Activated T-cell treated with anti-CD3 and anti-CD28 coated beads, Interleukin-2, amount 50 U/mL, for 48 hours (primary cell): ENCODE results near the gene KCNB1.

Experiments
- DNase-seq, 2 experiments: peaks; one replicate each; pipeline ENCODE4 v3.0.0-alpha.2; 2020

Gene KCNB1

DNA sequence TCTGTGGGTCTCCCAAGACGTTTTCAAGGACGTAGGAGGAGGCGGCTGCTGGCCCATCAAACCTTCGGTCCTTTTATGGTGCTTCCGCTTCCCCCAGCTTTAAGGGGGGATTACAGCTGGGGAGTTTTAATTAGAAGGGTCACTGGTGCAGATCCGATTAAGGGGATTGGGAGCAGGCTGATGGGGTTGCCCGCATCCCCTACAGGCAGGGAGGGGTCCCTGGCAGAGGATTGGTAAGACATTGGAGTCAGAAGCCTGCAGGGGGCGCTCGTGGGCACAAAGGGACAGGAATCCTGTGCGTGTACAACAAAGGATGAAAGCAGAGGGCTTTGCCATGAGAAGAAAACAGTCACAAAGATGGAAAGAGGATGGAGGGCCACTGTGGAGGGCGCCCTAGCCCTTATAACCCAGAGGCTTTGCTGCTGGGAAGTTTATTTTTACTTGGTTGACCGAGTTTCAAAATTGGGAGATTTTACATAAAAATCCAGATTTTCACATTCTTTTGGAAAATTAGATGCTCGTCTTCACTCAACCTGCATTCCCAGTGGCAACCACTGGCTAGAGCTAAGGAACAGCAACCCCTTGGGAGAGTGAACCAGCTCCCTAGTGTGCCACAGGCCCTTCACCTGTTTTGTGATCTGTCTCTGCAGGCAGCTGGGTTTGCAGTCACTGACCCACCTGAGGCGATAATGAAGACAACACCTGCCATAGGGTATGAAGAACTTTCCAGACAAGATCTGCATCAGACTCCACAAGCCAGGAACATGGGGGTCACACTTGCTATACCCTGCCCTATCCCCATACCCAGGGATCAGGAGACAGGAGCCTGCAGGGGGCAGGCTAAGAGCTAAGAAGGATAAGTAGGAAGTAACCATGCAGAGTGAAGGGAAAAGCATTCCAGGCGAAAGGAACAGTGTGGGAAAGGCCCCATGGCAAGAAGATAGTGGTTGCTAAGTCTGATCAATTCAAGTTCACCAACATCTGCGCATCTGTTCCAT is 97.7 kb downstream of the KCNB1 start:
- peak; percentile 85 to 90 for DNase-seq

DNA sequence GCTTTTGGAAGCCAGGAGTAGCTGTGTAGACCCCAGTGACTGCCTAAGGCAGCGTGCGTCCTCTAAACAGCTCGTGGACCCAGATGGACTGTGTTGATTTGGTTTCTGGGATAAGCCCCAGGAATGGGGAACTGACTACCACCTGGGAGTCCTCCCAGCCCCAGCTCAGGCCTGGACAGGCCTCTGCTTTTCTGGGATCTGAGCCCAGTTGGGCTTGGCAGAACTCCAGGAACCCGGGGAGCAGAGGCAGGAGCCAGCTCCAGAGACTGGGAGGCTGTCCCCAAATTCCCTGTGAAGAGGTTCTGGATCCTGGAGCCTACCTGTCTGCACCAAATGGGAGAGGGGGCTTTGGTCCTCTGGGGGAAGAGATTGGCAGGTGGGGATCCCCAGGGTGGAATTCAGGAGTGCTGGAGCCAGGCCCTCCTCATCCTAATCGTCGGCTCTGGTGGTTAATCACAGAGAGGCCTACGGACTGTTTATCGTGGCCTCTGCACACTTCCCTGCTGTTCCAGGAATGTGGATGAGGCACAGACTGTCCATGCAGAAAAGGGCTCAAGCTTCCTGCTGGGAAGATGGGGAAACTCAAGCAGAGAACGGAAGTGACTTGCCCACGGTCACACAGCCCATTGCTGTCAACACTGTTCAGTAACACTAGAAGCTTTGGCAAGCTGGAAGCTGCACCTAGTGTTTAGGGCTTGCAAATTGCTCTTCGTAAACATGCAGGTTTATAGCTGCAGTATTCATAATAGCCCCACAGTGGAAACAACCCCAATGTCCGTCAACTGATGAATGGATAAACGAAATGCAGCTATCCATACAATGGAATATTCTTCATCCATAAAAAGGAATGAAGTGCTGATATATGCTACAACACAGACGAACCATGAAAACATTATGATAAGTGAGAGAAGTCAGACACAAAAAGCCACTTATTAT is 100.6 kb downstream of the KCNB1 start:
- no peak for DNase-seq

DNA sequence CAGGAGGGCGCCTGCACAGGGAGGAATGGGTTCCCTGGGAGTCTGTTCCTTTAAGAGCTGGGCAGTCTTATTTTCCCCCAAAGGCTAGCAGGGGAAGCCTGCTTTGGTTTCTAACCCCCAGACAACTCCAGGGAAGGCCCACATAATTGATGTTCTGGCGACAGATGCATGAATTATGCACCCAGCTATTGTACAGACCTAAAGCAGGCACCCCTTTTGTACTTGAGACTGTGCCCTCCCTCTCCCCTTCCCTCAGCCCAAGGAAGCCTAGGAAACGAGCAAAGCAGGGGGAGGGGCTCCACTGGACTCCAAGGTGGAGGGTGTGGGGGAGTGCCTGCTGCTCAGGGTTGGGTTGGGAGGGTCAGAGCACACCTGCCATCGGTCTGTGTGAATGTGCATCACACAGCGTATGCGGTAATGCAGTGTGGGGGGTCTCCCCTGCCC is 102.1 kb downstream of the KCNB1 start:
- DNase-seq: no peak

DNA sequence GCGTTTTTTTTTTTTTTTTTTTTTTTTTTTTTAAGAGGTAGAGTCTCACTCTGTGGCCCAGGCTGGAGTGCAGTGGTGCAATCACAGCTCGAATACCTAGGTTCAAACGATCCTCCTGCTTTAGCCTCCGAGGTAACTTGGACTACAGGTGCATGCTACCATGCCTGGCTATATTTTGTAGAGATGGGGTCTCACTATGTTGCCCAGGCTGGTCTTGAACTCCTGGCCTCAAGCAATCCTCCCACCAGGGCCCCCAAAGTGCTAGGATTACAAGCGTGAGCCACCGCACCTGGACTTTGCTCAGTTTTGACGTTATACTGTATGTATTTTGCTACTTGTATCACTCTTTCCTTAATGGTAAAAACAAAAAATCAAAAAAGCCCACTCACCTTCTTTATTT is 103.1 kb downstream of the KCNB1 start:
- DNase-seq: no peak

DNA sequence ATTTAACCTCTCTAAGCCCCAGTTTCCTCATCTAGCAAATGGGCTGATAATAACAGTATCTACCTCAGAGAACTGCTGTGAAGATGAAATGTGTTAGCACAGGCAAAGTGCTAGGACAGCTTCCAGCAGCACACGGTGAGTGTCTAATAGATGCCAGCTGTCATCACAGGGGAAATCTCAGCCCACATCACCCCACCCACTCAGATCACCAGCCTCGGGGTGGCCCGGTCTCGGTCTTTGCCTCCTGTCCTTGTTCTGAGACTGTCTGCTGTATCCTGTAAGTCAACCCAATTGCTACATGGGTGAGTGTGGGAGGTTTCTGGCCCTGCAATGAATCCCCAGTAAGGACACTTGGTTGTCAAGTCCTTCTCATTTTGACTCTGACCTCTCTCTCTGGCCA is 105.1 kb downstream of the KCNB1 start:
- no peak for DNase-seq

DNA sequence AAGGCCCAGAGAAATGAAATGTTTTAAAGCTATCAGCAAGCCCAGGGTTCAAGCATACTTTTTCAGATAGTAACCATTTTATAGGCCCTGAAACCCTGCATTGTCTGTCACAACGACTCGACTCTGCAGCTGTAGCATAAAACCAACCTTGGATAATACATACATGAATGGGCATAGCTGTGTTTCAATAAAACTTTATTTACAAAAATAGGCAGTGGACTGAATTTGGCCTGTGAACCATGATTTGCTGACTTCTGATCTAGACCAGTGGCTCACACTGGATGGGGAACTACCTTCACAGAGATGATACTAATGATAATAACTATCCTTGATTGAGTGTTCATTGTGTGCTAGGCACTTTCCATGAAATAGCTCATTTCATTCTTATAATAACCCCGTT is 107.3 kb downstream of the KCNB1 start:
- DNase-seq: no peak

DNA sequence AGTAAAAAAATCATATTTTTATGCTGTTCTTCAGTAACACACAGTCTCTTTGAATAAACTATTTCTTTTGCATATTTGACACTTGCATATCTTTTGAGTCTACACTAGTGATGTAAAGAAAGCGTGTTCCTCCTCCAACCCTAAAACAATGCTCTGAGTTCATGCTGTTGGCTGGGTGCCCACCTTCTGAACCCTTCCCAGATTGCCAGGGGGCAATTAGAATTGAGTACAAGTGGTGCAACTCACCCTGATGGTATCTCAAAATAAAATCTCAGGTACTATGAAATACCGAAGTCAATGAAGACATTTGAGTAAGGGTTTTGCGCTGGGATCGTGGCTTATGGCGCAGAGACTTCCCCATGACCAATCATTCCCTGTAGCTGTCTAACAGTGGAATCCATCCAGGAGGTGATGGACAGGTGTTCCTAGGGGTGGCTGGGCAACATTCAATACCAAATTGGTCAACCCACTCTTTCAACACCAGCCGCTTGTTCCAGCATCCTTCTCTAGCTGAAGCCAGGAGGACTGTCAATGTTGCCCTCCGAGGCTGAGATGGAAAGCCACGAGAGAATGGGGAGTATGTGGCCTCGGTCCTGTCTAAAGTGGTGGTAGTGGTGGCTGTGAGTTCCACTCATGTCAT is 110.3 kb downstream of the KCNB1 start:
- no peak for DNase-seq

DNA sequence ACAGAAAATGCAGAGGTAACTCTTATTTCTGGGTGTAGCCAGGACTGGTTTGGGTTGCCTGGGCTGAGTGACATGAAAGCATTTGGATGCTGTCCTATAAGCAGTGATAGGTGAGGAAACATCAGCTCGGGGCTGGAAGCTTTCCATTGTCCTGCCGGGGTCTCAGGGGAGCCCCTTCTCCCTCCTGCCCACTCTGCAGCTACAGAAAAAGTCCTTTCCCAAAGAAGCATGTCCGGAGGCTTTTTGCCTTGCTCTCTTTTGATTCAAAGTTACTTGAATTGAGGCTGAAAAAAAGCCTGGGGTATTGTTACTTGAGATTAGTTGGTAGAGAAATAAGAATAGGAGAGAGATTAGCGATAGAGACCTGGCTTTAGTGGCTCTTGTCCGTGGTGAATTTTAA is 113.9 kb downstream of the KCNB1 start:
- DNase-seq: no peak

DNA sequence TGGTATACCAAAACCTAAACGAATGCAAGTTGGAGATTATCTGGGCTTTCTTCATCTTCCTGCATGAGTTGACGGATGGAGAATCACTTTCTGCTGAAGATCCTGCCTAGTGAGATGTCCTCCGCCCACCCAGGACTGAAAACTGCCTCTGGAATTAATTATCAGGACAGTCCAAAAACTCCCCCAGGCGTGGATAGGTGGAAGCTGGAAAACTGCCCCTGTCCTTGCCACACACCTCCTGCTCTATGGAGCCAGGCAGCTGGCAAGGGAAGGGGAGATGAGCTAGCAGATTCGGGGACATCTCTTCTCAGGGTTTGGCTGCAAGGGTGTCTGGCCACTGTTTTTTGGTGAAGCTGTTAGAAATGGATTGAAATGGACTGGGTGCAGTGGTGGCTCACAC is 115.4 kb downstream of the KCNB1 start:
- no peak for DNase-seq

DNA sequence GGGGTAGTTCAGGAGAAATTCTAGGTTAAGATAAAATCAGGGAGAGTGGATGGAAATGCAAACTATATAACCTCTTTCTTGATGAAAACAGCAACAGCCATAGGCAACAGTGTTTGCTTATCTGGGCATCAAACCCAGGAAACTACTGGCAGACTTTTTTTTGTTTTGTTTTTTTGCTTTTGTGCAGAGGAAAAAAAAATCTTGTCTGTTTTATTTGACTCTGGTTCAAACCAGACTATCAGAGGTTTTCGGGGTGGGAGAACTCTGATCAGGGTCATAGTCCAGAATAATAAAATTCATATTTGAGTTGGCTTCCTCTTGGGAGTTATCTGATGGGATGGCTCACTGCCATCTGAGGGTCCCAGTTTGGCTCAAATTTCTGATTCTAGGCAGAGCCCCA is 115.8 kb downstream of the KCNB1 start:
- DNase-seq: no peak

DNA sequence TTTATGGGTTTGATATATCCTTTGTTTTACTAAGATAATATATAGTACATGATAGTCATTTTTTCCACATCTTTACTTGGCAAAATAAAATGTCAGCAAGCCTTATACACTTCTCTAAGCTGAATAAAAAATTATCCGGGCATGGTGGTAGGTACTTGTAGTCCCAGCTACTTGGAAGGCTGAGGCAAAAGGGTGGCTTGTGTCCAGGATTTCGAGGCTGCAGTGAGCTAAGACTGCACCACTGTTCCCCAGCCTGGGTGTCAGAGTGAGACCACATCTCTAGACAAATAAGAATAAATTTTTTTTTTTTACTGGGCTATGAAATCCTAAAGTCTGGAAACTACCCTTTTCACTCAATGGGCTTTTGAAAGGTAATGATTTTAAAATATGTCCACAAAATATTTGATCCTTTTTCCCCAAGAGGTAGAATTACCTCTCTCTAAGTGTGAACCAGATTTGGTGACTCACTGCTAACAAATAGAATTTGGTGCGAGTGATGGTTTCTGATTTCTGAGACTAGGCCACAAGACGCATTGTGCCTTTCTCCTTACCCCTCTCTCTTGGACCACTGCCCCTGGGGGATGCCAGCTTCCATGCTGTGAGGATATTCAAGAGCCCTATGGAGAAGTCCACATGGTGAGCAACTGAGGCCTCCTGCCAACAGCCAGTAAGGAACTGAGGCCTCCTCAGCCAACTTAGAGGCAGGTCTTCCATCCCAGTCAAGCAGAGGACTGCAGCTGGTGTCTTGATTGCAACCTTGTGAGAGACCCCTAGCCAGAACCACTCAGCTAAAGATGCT is 120.4 kb downstream of the KCNB1 start:
- no peak for DNase-seq

DNA sequence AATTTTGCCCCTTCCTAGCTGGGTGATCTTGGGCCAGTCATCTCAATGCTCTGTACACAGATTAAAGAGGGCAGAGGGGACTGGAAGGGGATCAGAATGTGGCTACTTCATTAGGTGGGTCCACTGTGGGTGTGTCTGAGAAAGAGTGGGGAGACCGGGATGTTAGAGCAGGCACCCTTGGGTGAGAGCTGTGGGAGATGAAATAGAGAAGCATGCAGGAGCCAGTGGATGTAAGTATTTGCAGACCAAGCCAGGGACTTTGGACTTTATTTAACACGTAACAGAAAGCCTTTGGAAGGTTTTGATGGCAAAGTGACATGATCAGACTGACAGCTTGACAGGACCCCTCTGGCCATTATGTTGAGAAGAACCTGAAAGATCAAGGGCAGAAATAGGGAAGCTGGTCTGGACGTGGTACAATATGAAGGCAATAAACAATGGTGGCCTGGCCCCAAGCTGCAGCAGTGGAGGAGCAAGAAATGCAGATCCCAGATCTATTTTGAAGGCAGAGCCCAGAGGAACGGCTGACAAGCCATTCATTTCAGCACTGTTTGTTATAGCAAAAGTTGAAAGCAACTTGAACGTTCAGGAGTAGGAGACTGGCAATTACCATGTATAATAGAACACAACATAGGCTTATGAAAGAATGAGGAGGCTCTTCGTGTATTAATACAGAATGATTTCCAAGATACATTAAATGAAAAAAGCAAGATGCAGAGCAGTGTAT is 122.1 kb downstream of the KCNB1 start:
- DNase-seq: no peak

DNA sequence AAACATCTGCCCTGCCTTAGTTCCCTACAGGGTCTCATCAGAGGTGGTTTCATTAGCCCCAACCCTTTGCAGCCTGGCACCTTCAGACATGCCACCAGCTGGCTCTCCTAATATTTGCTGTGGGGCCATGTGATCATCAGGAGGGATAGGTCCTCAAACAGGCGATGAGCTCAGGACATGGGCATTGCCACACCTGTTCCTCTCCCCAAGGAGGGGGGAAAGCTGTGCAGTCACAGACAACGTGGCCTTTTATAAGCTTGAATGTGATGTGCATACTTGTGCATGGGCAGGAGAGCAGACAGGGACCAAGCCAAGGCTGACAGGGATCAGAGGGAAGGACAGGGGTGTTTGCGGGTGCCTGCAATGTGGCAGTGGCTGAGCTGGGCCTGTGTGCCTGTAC is 125.8 kb downstream of the KCNB1 start:
- DNase-seq: no peak

DNA sequence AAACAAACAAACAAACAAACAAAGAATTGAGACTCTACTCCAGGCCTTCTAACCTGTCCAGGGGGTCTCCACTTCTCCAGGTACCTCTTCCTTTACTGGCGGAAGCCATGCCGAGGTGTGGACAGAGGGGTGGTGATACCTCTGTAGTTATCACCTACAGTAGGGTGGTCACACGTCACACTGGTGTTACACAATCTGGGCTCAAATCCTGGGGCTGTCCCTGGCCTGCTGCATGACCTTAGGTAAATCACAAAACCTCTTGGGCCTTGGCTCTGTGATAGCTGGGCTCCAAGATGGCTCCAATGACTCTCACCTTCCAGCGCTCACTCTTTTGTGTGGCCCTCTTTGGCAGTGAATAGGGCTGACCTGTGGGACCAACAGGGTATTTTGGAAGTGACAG is 127.8 kb downstream of the KCNB1 start:
- no peak for DNase-seq

DNA sequence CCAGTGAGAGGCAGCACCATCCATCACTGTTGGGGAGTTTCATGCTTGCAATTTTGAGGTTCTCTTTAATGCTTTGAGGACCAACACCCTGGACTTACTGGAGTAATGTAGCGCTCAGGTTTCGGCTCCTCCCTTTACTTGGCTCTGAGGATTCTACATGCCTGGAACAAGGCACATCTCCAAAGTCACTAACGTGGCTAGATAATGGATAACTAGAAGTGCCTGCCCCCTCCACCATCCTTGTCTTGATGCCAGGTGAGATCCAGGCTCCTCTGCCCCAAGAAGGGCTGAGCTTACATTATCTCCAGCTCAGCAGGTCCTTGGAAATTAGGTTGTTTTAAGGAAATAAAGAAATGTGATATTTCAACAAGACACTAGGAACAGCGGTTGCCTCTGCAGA is 129.1 kb downstream of the KCNB1 start:
- no peak for DNase-seq

DNA sequence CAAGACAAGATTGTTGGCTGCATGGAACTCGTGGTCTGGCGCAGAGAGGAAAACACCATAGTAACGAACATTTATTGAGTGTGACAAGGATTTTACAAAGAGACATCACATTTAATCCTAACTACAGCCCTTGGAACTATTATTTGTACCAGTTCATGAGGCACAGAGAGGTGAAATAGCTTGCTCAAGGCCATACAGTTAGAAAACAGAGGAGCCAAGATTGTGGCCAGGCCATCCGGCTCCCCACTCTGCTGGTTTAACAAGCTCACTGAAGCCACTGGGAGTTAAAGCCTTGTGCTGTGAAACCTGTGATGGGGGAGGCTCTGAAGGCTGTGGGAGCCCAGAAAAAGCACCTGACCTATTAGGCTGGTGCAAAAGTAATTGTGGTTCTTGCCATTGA is 129.7 kb downstream of the KCNB1 start:
- DNase-seq: no peak

DNA sequence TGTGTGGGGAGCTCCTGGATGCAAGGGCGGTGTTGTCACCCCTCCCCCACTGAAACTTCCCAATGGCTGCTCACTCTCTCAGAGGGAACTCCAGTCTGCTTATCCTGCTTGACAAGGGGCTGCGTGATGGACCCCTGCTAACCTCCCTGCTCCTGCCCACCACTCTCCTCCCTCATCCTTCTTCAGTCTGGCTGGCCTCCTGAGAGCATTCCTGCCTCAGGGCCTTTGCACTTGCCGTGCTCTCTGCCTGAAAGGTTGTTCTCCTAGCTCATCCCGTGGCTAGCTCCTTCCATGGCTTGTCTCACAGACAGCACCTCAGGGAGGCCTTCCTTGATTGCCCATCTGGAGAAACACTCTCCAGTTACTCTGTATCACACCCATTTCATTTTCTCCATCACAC is 130.7 kb downstream of the KCNB1 start:
- no peak for DNase-seq

DNA sequence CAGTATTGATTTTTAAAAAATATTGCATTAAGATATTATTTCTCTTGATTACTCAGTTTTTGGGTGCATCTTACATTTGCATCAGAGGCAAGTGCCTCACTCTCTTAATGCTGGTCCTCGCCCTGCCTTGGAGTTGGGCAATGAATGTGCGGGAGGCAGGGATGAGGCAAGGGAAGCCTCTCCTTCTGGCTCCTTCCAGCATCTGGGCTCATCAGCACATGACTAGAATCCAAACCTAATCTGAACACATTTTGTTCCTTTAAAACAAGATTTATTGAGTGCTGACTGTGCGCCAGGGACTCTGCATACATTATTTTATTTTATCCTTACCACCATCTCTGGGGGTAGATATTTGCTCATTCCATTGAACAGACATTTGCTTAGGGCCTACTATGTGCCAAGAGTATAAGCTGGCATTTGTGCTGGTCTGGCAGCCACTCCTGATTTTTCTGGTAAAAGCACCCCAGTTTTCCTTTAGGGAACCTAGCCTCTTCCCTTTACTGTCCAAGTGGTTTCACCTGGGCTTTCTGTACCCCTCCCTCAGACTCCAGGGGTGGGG is 132.7 kb downstream of the KCNB1 start:
- no peak for DNase-seq

DNA sequence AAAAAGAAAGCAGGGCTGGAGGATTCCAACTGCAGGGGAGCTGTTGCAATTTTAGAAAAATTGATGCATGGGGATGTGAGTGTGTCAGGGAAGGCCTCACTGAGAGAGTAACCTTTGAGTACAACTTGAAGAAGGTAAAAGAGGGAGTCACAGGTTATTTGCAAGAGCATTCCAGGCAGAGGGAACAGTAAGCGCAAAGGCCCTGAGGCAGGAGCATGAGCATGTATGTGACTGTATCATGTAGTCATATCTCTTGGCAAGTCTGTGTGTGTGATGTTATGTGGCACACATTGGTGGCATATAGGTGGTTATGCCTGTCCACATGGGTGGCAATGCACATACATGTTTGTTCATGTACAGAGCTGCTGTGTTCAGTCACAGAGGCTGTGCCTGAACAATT is 133.4 kb downstream of the KCNB1 start:
- no peak for DNase-seq

DNA sequence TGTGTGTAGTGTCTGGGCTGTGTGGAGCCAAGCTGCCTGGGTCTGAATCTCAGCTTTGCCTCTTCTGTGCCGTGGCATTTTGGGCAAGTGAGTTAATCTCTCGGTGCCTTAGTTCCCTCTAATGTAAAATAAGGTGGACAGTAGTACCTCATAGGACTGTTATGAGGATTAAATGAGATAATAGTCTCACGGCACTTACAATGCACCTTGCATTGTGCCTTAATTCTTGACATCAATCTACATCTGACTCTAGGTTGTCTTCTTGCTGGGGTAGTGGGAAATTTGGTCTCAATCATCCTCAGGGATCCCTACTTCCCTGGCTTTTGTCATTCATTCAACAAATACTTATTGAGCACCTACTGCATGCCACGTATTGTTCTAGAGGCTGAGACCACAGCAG is 133.9 kb downstream of the KCNB1 start:
- no peak for DNase-seq

DNA sequence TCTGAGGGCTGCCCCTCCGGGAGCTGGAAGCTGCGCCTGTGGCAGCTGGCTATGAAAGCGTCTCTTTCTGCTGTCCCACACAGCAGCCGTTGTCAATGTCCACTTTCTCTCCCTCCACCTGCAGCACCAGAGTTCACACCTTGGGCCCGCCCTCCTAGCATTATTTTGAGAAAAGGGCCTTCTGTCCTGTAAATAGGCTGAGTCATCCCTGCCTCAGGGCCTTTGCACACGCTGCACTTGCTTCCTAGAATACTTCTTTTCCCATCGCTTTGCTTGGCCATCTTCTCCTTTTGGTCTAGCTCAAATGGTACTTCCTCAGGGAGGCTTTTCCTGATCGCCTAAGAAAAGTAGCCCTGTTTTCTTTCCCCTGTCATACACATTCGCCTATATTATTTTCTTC is 135.3 kb downstream of the KCNB1 start:
- DNase-seq: no peak
